NCI-H2196 treated with DMSO at 0.1 percent for 48 hours (cell line): ENCODE results near the gene AUTS2.

ENCODE experiments used
- DNase-seq: peaks from one replicate; lab custom pipeline; 2025; ENCODE audit not compliant: unreplicated experiment; lab: John Stamatoyannopoulos, UW

The AUTS2 gene

DNA sequence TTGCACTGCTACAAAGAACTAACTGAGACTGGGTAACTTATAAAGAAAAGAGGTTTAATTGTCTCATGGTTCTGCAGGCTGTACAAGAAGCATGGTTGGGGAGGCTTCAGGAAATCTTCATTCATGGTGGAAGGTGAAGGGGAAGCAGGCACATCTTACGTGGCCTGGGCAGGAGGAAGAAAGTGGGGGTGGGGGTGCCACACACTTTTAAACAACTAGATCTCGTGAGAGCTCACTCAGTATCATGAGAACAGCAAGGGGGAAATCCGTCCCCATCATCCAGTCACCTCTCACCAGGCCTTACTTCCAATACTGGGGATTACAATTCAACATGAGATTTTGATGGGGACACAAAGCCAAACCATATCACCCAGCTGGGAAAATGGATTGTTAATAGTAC is 281.7 kb downstream of the AUTS2 start:
- DNase-seq = no peak

DNA sequence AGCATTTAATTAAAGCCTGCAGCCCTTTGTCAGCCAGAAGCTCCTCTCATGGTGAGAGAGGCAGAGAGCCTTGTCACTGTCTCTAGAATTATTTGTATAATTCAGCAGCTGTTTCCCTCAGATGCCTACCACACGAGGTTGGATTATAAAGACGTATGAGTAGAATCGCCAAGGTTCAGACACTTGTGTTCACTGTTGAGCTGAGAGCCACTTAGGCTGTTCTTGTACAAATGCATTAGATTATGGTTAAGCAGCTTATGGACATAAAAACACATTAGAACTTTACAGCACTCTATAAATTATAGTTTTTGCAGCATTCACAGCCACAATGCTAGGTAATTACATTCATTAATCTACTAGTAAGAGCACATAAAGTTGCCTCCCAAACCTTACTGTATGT is 282.6 kb downstream of the AUTS2 start:
- DNase-seq = no peak

DNA sequence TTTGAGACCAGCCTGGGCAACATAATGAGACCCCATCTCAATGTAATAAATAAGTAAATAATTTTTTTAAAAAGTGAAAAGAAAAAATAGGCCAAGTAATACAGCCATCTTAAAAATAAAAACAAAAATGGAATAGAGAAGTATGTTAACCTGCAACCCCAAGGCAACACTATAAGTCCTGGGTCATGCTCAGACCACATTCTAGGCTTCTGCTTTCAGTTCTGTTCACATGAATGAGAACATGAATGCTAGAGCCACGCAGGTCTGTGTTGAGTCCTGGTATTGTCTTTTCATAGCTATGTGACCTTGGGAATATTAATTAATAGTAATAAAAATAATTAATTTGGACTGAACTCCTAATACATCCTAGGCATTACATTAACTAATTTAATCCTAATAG is 284.0 kb downstream of the AUTS2 start:
- DNase-seq = no peak

DNA sequence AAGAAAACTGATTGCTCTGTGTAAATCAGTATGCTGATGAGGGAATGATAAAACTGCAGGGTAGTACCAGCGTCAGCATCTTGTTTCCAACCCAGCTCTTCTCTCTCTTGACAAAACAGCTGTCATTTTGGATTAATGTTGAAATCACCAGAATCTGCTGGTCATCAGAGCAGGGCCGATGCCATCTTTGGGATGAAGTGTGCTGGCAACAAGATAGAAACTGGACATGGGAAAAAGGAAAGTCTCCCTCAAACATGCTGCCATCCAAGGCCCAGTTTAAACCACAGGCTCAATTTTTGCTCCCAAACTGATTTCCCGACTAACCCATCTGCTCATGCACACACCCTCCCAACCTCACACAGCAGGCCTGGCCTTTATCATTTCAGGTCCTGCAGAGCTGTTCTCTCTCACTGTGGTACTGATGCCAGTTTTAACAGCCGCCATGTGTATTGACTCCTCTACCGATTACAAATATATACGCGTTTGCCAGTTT is 285.2 kb downstream of the AUTS2 start:
- no peak for DNase-seq

DNA sequence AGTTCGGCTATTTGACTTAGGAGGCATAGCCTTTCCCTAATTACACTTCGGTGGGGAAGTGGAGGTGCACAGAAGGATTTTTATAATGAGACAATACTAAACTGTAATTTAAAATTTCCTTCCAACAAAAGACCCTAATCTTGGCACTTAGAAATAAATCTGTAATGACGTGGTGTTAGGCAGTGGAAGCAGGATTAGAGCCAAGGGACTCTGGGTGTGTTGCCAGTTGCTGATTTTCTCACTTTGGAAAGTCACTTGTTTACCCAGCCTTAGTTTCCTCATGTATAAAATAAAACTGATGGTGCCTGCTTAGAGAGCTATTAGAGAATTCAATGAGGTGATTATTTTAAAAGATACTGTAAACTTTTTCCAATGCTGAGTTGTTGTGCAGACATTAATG is 287.2 kb downstream of the AUTS2 start:
- no peak for DNase-seq

DNA sequence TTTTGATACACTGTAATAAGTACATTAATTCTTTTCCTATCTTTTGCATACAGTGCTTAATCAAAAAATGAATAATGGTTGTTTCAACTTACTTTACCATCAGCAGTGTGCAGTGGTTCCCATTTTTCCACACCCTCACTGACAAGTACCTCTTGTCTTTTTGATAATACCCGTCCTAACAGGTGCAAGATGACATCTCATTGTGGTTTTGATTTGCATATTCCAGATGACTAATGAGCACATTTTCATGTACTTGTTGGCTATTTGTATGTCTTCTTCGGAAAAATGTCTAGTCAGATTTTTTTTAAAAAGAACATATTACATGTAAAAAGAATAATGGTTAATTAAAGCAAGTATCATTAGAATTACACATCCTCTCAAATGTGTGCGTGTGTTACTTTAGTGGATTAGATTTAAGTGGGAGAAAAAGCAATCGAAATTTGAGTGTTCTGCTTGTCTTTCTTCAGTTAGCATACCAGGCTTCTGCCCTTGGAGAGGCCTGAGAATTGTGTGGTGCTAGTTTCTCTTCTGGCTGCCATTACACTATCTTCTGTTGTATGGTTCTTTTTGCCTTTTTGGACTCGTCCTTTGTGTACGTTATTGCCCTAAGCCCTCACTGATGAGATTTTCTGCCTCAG is 291.2 kb downstream of the AUTS2 start:
- no peak for DNase-seq

DNA sequence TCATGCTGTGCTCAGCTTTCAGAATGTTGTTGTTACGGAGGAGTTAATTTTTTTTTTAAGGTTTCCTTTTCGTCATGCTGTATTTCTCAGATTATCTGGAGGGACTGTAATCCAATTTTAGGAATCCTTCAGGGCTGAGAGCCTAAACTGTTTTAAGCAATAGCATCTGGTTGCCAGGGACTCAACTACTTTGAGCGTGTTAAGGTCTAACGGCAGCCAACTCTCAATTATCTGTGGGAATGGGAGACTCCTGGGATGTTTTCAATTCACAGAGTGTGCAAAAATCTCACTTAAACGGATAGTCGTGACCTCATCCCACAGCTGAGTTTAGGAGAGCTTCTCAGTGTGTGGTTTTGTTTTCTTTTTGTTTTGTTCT is 291.7 kb downstream of the AUTS2 start:
- no peak for DNase-seq

DNA sequence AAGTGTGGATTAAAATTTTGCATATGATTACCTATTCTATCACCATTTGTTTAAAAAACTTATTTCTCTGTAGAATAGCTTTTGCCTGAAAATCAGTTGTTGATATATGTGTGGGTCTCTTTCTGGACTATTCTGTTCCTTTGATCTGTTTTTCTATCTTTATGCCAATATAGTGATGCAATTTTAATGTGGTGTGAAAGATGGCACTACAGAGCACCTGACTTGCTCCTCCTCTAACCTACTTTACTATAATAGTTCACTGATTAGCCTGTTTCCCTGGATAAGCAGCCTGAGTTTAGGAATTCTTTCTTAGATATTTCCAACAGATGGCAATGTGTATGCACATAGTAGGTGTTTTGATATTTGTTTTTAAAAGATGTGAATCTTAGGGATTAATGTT is 294.5 kb downstream of the AUTS2 start:
- no peak for DNase-seq

DNA sequence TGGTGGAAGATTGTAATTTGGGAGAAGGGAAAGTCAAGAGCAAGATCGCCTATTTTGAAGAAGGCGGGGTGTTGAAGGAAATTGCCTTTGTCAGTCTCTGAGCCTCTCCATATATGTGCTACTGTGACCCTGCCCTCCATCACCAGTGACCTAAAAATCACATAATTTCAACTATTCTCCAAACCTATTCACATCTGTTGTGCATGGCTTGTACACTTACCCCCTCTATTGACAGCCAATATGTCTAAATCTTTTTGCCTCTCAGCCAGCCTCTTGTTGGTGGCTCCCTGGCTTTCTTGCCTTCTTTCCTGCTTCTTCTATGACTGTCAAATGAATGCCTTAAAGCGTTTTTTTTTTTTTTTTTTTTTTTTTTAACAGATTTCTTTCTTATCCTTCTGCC is 295.6 kb downstream of the AUTS2 start:
- DNase-seq = peak; percentile 10

DNA sequence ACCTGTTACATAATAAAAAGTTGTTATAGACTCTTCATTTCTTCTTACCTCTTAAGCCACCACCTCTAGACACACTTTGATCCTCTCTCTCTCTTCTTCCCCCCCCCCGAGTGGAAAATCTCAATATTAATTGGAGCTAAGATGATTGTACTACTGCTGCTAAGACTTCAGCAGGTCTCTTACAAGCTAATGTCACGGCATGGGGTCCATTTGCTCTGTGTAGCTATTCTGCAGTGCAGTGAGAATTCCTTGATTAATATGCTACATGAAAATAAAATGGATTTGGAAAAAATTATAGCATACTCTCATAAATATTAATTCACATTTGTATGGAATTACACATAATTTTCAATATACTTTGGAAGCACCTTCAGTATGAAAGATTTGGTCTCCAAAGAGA is 297.2 kb downstream of the AUTS2 start:
- no peak for DNase-seq

DNA sequence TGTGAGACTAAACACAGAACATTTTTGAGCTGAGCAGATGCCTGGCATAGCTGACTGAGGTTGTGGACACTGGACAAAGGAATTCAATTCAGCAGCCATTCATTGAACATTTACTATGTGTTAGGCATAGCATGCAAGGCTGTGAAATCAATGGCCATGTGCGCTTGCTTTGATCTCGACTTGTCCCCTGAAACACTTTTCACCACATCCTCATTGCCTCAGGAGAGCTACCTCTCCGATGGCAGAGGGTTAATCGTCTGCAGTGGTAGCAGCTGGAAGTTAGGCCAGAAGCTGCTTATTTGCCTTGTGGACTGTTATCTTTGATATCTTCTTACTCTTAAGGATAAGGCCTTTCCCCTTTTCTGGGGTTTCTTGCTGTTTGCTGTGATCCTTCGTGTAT is 297.8 kb downstream of the AUTS2 start:
- no peak for DNase-seq

DNA sequence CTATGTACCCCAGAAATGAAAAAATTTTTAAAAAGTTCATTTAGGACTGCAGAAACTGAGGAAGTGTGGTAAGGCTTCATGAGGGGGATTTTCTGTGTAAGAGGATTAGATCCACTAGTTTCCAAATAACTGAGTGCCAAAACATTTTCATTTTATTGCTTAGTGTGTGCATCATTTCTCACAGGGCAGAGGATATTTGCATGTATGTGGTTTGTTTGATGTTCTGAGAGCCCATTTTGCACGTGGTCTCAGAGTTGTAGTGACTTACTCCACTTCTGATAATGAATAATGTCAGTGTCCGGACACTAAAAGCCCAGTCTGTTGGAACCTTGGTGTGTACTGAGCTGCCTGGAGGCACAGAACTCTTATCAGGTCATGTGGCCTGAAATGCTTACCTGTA is 299.9 kb downstream of the AUTS2 start:
- no peak for DNase-seq

DNA sequence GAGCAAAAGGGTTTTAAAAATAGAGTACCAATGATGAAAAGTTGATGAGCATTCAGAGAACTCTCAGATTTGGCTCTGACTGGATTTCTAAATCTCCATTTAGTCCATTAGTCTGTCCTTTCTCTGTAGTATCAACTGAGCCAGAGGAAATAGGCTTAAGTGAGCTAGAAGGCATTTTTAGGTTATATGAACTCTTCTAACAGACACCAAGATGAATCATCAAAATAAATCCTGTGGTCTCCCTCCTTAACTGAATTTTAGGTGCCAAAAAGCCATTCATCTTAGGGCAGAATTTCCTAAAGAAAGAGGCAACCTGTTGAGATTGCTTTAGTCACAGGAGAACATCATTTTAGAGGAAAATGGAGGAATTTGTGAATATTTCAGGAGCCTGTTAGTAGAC is 305.1 kb downstream of the AUTS2 start:
- DNase-seq = no peak

DNA sequence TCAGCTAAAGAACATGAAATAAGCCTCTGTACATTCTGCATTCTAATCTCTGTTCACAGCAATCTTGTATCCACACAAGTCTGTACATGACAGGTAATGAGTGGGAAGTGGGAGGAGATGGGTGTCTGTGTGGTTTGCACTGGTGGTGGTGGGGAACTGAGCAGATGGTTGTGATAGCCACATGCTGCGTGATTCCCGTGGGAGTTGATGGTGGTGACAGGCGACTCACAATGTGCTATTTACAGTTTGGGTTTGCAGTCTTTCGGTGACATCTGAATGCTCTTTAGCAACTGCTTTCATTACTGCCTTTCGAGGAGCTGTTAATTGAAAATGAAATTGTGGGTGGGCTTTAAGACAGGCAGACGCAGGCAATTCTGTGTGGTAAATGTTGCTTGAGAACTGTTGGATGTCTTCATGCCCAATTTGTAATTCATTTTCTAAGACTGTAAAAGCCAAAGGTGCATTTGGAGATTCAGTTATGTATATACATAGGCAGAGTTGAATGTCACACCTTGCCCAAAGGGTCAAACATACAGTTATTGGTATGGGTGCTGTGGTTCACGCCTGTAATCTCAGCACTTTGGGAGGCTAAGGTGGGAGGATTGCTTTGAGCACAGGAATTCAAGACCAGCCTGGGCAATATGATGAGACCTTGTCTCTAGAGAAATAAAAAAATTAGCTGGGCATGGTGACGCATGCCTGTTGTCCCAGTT is 308.2 kb downstream of the AUTS2 start:
- no peak for DNase-seq

DNA sequence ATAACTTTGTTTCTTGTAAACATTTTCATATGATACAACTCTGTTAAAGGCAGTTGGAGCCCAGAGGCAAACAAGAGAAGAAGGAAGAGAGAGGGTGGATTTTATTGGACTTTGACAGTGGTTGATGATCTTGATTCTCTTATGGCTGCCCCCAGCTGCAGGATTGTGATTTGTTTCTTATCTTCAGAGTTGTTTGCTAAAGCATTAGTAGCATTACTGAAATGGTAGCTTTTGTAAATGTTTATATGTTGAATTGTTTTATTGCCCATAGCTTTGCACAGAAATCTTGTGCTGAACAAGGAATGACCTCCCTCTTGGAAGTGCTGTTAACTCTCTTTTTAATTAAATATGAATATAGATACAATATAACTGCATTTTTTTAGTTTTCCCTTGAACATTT is 309.4 kb downstream of the AUTS2 start:
- DNase-seq = no peak

DNA sequence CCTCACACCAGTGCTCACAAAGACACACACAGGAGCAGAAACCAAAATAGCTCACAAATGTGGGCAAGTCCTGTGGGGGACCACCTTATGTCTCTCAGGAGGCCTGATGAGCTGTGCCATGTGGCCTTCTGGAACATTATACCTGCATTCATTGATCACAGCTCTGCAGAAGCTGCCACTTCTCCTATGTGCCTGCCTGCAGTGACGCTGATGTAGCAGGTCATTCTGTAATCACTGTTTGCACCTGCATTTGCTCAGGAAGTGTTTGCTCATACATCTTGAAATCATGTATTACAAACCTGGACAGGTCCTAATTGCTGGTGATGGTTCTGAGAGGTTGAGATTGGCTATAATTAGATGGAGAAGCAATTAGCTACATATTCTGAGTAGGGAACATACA is 310.2 kb downstream of the AUTS2 start:
- no peak for DNase-seq

DNA sequence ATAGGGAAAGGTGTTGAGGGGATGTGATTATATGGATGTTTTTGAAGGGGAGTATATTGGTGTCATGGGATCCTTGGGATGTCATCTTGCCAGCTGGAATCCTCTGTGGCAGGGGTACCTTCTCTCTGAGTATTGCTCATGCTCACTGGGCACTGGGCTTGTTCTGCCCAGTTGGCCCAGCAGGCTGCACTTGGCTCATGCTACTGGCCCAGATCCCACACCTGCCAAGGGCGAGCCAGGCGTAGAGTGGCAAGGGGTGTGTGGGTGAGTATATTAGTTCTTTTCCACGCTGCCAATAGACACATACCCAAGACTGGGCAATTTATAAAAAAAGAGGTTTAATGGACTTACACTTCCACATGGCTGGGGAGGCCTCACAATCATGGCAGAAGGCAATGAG is 311.9 kb downstream of the AUTS2 start:
- no peak for DNase-seq

DNA sequence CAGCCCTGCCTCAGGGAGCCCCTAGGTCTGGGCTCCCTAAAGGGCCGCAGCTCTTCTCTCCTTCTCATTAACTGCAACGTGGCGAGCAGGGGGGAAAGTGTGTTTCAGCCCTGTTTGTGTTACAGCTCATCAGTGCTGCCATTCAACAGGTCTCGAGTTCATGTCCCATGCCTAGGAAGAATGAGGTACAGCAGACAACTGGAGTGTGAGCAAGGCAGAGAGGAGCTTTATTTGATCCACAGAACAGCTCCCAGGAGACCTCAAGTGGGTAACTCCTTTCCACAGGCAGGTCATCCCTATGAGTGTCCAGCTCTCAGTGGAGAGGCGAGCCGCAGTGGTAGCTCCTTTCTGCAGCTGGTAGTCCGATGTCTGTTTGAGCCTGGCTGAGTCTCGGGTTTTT is 313.1 kb downstream of the AUTS2 start:
- no peak for DNase-seq

DNA sequence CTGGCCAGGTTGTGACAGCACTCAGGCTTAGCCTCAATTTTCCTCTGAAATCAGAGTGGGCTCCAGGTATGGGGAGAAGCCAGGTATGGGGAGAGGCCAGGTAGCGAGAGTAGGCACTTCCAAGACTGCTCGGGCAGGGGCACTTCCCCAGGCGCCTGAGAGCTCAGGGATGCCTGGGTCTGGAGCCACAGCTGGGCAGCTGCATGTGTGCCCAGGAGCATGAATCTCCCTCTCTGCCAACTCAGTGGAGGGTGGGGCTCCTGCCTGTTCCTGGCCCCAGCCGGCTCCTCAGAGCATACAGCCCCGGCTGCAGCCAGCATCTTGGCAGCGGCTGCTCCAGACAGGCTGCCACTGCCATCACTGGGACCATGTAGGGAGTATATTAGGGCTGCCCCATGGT is 313.9 kb downstream of the AUTS2 start:
- DNase-seq = no peak

DNA sequence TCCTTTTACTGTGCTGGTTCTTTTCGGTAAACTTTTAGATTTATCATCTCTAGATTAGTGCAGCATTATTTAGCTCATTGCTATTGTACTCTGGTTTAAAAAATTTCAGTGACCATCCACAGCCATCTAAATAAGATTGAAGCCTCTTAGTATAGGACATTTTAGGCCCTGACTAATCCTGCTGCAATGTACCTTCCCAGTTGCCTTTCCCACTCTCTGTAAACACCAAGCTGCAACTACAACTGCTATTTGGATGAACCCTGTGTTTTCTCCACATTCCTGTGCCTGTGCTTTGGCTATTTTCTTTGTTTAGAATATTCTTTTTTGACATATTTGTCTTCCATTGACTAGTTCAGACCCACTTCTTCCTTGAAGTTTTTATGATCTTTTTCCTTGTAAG is 314.6 kb downstream of the AUTS2 start:
- DNase-seq = no peak

DNA sequence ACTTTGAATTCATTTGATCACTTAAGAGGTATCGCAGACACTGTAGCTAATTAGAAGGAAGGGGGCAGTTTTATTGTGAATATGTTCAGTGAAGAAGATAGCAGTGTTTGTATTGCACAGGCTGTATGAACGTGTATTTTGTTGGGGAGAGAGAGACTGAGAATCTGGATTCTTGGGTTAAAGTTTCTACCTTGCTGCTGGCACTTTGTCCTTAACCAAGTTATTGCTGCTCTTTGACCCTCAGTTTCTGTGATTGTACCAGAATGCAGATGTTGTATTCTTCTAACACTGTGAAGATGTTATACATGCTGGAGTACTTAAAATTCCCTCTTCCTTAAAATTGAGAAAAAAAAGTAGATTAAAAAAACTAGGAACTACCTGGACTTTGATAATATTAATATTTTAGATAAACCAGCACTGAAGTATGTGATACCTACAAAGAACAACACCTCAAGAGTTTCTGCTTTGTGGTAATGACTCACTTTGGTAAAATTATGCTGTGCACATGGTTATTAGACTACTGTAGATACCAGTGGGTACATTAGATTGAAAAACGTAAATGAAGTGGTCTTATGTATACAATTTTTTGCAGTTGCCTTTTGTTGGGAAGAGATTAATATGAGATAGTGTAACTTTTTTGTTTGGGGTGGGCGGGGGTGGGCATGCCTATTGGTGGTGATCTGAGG is 321.3 kb downstream of the AUTS2 start:
- no peak for DNase-seq

DNA sequence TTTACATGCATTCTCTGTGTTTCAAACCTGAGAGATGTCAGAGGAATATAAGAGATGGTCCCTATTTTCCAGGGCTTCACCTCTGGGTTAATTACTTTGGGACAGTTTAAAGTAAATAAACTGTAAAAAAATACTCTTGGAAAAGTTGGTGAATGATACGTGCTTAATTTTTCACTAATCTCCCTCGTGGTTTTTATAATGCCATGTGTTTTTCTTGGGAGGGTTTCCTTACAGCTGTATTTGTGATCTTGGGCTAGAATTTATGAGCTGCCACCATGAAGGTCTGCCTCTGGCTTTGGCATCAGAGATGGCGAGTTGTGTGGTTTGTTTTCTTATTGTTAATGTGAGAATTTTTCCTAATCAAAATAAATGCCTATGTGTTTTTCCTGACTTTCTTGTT is 322.5 kb downstream of the AUTS2 start:
- DNase-seq = no peak
